Right atrium auricular region (tissue), 2 donors: ENCODE results near the gene COG2. TPM values are rescaled to one million over a fixed set of nuclear protein-coding genes. Genes with fewer than 3 reads are reported as not detected.

Experiments
- DNase-seq: peaks from one replicate; pipeline ENCODE4 v3.0.0-alpha.2; 2019; ENCODE audit warnings: low spot score
- H3K27ac ChIP-seq, 2 donors: fragments of 200-600 bp; sonication (generic); 1 replicate in 1 of 2; 2 replicates in 1 of 2; pipeline ENCODE4 v1.5.1; 2016 to 2019
- H3K27me3 ChIP-seq, 2 donors: fragments of 200-600 bp; sonication (generic); one replicate each; pipeline versions ENCODE4 v1.5.1 to v1.6.0; 2017 to 2019
- H3K36me3 ChIP-seq: fragments of 200-600 bp; sonication (generic); one replicate; pipeline ENCODE4 v1.5.1; 2016
- H3K4me1 ChIP-seq, 2 donors: fragments of 200-600 bp; sonication (generic); one replicate each; pipeline versions ENCODE4 v1.5.1 to v1.6.0; 2017 to 2019
- H3K4me3 ChIP-seq, 2 donors: fragments of 200-600 bp; sonication (generic); 1 replicate in 1 of 2; 2 replicates in 1 of 2; pipeline ENCODE4 v1.5.1; 2017 to 2019; ENCODE audit warnings: mild to moderate bottlenecking in 1 of 2, moderate library complexity in 1 of 2
- H3K9me3 ChIP-seq, 2 donors: fragments of 200-600 bp; sonication (generic); one replicate each; pipeline ENCODE4 v1.5.1; 2019
- total RNA-seq, 2 donors: library from RNA; depleted of rRNA; stranded (reverse); fragments of >200 nt; gene quantifications; one replicate each; pipeline ENCODE4 v1.1.0, GENCODE V29; 2016
- TF ChIP-seq, protein P1 (sequence below), 2 donors: fragments of 200-600 bp; sonication (generic); IDR thresholded peaks; one replicate each; pipeline ENCODE4 v1.5.1; 2019; ENCODE audit warnings: antibody characterized with exemption in 2 of 2

Gene COG2
- total RNA-seq, 2 donors from 2014 or later = 27.6 to 34.7 TPM

DNA sequence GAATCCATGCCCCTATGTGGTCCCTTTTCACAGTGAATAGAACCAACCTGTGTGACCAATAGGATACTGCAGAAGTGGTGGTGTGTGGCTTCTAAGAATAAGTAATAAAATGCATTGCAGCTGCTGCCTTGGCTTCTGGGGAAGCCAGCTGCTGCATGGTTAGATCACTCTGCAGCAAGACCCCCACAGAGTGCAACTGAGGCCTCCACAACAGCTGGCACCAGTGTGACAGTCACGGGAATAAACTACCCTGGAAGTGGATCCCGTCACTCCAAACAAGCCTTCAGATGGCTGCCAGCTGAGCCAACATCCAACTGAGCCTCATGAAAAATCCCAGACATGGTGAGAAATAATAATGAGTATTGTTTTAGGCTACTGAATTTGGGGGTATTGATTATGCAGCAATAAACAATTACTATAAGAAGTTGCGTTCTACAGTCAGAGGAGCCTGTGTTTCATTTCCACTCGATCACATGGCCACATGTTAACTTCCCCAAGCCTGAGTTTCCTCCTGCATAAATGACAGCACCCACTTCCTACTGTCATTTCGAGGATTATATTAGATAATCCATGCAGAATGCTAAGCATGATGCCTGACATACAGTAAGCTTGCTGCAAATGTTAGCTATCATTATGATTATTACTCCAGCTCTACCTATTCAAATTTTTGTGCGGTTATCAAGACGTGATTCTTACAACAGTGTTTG is 20.8 kb upstream of the COG2 start:
- Histone ChIP-seq H3K4me1 (no peaks in the 10 kb centered on the region), H3K27ac (no peak overlapping the region), H3K36me3 (no peaks in the 10 kb centered on the region), H3K9me3 (no peaks in the 10 kb centered on the region), H3K4me3 (no peak overlapping the region), H3K27me3 (no peaks in the 10 kb centered on the region)
- no peak for DNase-seq
- TF ChIP-seq, protein P1, sequence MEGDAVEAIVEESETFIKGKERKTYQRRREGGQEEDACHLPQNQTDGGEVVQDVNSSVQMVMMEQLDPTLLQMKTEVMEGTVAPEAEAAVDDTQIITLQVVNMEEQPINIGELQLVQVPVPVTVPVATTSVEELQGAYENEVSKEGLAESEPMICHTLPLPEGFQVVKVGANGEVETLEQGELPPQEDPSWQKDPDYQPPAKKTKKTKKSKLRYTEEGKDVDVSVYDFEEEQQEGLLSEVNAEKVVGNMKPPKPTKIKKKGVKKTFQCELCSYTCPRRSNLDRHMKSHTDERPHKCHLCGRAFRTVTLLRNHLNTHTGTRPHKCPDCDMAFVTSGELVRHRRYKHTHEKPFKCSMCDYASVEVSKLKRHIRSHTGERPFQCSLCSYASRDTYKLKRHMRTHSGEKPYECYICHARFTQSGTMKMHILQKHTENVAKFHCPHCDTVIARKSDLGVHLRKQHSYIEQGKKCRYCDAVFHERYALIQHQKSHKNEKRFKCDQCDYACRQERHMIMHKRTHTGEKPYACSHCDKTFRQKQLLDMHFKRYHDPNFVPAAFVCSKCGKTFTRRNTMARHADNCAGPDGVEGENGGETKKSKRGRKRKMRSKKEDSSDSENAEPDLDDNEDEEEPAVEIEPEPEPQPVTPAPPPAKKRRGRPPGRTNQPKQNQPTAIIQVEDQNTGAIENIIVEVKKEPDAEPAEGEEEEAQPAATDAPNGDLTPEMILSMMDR (IDR thresholded peaks at IDR 0.05) = no peak

DNA sequence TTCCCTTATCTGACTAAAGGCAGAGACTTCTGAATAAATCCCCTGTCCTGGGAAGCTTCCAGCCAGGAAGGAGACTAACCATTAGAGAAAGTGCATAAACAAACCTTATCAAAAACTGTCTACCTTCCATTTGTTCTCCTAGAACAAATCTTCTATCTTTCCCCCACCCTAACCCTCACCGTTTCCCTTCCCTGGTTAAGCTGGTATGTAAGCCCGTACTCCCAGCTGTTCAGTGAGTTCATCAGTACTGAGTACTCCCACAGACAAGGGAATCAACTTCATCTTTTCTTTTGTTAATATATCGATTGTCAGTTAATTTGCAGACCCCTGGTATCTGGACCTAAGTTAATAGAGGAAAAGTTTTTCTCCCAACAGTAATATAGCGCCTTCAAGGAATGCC is 20.1 kb upstream of the COG2 start:
- H3K36me3 ChIP-seq = no peaks in the 10 kb centered on the region
- no peak overlapping the region for H3K27ac ChIP-seq
- no peaks in the 10 kb centered on the region for H3K27me3 ChIP-seq
- TF ChIP-seq, protein P1 (IDR thresholded peaks at IDR 0.05) = no peak
- DNase-seq = no peak
- H3K9me3 ChIP-seq = no peaks in the 10 kb centered on the region
- no peaks in the 10 kb centered on the region for H3K4me1 ChIP-seq
- no peak overlapping the region for H3K4me3 ChIP-seq

DNA sequence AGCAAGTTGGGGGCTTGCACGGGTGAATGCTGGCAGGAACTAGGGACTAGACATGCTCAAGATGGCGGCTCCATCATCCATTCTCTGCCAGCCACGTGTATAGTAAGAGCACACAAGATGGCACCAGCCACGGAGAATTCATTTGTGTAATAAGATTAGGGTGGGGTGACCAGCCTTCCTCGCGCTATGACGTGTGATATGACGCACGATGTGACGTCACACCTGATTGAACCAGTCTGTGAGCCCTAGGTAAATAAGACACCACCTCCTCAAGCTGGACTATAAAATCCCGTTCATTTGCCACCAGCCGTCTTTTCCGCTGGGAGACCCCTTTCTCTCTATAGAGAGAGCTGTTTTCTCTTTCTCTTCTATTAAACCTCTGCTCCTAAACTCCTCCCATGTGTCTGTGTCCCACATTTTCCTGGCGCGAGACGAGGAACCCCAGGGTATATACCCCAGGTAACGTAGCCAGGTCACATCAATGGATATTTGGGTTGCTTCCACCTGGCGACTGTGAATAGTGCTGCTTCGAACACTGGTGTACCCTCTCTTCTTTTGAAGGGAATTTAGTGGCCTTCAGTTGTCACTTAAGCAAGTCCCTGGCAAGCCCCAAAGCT is 18.1 kb upstream of the COG2 start:
- no peak for DNase-seq
- no peaks in the 10 kb centered on the region for H3K27me3 ChIP-seq
- no peak overlapping the region for H3K27ac ChIP-seq
- H3K4me1 ChIP-seq = no peaks in the 10 kb centered on the region
- no peak overlapping the region for H3K4me3 ChIP-seq
- no peaks in the 10 kb centered on the region for H3K36me3 ChIP-seq
- no peaks in the 10 kb centered on the region for H3K9me3 ChIP-seq
- TF ChIP-seq, protein P1 (IDR thresholded peaks at IDR 0.05) = no peak

DNA sequence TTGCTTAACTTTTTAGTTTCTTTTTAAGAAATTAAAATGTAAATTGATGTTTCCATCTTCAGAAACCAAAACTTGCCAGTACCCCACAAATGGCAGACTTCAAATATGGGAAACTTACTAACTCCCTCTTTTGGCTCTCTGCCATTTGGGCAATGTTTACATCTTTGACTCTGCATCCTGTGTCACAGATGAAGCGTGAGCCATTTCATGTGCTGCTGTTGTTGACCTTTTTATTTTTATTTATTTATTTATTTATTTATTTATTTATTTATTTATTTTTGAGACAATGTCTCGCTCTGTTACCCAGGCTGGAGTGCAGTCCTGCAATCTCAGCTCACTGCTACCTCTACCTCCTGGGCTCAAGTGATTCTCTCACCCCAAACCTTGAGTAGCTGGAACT is 16.0 kb upstream of the COG2 start:
- Histone ChIP-seq H3K4me3 (no peak overlapping the region), H3K9me3 (no peaks in the 10 kb centered on the region)
- TF ChIP-seq, protein P1 (IDR thresholded peaks at IDR 0.05) = no peak

DNA sequence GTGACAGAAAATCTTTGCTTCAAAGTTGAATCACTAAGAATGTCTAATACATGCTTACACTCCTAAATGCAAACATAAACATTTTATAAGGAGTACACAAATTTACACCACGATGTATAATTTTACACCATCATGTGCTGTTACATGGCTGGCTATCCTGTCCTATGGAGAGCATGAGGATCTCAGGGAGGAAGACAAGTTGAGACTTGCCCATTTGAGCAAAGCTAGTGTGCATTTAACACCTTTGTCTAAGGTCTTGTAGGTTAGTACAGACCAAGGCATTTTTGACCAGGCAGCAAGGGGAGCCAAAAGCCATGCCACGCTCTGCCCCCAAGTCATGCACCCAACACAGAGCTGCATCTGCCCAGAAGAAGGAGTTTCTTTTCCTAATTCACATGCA is 14.5 kb upstream of the COG2 start:
- TF ChIP-seq, protein P1 (IDR thresholded peaks at IDR 0.05) = no peak
- Histone ChIP-seq H3K36me3 (no peaks in the 10 kb centered on the region), H3K4me1 (no peaks in the 10 kb centered on the region), H3K4me3 (no peak overlapping the region), H3K27ac (no peak overlapping the region), H3K27me3 (no peaks in the 10 kb centered on the region), H3K9me3 (no peaks in the 10 kb centered on the region)
- no peak for DNase-seq

More for the DNA sequence above, 16.0 kb upstream of the COG2 start:
- Histone ChIP-seq H3K36me3 (no peaks in the 10 kb centered on the region), H3K27ac (no peak overlapping the region), H3K4me1 (no peaks in the 10 kb centered on the region), H3K27me3 (no peaks in the 10 kb centered on the region)
- no peak for DNase-seq
